HG03439 (cell line): ENCODE data around the gene KCNJ12.
"Not testable (repeated sequence)": the region's sequence is repeated elsewhere in the genome, so short reads cannot be mapped to it uniquely, and the experiment has no call there.

ENCODE experiments used
- ATAC-seq: cut with Tn5 transposase; IDR thresholded peaks from one replicate; pipeline ENCODE4 v1.9.1; 2021; ENCODE audit warnings: mild to moderate bottlenecking, moderate library complexity; ENCODE audit not compliant: unreplicated experiment

KCNJ12 gene

DNA sequence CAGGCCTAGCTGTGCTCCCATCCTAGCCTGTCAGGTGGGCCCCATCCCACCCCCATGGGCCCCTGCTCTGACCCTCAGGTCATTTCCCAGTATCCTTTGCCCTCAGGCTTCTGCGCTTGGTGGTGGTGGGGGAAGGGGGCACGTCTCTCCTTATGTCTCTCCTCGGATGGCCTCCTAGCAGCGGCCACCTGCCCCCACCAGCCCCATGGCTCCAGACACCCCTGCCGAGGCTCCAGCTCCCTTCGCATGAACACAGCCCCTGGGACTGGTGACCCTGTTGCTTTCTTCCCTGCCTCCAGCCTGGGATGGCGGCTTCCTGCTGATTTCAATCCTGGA is 27.3 kb upstream of the KCNJ12 start:
- not testable (repeated sequence) for ATAC-seq

DNA sequence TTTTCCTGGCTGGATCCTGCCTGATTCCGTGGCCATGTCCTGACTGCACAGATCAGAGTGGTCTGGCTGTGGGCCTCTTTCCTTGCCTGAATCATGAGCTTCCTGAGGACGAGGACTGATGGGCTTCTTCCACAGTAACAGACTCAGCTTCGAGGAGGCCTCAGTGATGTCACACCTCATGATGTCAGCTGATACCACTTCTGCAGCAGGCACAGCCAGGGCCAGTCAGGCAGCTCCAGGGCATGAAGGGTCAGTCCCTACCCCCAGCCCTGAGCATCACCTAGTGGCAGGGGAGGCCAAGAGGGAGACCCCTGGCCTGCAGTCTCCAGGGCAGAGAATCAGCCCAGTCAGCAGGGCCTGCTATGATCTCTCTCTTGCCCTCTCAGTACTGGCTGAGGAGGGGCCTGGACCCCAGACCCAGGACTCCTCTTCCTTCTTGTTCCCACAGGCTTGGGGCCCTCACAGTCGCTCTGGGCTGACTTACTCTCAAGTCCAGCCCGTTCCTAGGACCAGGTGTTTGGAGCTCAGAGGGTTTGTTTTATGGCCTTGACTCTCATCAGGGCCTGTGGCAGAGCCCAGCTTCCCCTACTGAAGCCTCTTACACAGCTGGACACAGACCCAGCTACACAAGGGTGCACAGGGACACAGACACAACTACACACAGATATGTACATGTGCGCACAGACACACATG is 26.7 kb upstream of the KCNJ12 start:
- ATAC-seq: not testable (repeated sequence)

DNA sequence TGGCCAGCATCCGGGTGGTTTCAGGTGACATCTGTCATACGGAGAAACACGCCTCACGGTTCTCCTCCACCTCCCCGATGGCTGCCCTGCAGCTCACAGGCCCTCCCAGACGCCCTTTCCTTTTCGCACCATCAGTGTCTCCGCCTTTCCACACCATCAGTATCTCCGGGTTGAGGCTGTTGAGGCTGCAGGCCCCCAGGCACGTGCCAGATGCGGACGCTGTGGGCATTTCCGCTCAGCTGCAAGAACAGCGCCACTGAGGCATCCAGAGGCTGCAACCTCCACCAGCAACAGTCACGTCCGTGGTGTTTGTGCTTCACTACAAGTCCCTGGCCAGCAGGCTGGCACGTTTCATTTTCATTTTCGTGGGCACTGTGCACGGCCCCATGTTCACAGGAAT is 25.7 kb upstream of the KCNJ12 start:
- not testable (repeated sequence) for ATAC-seq

DNA sequence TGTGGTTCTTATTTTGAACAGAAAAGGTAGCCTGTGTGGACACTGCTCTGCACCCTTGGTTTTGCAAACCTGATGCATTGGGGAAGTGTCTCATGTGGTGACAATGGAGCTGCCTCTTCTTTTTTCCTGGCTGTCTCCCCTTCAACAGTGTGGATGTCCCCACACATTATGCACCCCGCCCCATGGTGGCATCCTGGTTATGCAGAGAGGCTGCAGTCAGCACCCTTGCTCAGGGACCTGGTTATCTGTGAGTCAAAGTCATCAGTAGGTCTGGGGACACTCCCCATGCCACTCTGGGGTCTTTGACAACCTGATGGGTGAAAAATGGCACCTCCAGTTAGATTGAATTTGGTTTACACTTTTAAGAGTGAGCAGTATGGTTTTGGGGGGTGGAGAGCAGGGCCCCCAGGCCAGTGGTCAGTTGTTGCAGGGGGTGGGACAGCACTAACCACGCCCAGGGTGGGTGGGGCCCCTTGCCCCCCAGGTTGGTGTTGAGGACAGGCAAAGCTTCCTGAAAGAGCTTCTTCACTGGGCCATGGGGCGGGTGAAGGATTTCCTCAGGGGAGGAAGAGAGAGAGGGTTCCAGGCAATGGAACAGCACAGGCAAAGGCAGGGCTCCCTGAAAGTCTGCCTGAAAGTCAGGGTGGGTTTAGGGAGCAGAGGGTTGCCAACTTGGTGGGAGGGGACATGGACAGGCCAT is 24.6 kb upstream of the KCNJ12 start:
- ATAC-seq: no peak

DNA sequence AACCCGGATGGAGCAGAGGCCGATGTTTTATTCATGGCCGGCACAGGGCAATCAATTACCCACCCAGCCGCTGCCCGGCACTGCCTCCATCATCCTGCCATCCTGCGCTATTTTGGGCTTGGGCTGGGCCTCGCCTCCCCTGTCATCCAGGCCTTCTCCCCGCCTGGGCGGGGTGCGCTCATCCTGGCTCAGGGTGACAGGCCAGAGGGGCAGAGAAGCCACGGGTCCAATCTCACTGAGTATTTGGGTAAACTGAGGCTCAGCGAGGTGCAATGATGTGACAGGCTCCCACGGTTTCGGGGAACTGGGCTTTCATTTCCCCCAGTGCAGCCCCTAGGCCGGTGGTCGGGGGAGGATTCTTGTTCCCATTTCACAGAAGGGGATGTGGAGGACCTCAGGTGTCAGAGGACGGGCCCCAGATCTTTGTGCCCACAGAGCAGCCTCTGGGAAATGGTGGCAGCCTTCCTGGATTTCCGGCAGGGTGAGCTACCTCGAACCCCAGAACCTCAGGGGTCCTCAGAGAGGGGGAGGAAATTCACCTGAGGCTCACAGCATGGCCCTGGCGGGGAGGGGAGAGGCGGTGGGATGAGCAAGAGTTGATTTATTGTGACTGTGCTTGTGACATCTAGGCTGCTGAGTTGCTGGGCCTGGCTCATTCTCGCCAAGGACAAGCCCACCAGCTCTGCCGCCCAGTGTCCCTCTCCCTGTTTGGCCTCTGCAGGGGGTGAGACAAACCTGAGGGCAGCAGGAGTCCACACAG is 23.8 kb upstream of the KCNJ12 start:
- ATAC-seq: no peak

DNA sequence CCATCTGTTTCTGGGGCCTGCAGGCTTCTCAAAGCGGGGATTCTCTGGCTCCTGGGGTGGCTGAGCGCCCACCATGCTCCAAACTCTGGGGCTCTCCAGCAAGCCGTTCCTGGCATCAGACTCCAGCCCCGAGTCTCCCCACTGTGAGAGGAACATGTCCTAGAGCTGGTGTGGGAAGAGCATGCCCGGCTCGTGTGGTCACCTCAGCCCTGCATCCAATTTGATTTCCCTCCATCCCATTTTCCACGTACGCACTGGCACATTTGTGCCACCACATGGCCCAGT is 23.2 kb upstream of the KCNJ12 start:
- no peak for ATAC-seq

DNA sequence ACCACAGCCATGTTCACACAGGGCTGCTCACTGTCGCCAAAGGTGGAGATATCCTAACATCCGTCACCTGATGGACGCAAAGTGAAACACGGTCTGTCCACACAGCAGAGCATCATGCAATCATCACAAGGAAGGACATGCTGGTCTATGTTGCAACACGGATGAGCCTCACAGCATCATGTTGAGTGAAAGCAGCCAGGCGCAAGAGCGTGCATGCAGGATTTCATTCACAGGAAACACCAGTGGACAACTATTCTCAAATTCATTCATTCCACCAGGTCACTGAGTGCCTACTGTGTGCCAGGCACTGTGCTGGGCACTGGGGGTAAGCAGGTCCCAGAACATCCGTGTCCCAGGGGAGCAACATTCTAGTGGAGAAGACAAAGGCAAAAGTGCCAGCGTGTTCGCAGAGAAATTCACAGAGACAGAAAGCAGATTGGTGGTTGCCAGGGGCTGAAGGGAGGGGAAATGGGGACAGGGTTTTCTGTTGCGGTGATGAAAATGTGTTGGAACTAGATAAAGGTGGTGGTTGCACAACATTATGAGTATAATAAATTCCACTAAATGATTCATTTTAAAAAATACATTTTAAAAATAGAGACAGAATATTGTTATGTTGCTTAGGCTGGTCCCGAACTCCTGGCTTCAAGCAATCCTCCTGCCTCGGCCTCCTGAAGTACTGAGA is 22.7 kb upstream of the KCNJ12 start:
- no peak for ATAC-seq

DNA sequence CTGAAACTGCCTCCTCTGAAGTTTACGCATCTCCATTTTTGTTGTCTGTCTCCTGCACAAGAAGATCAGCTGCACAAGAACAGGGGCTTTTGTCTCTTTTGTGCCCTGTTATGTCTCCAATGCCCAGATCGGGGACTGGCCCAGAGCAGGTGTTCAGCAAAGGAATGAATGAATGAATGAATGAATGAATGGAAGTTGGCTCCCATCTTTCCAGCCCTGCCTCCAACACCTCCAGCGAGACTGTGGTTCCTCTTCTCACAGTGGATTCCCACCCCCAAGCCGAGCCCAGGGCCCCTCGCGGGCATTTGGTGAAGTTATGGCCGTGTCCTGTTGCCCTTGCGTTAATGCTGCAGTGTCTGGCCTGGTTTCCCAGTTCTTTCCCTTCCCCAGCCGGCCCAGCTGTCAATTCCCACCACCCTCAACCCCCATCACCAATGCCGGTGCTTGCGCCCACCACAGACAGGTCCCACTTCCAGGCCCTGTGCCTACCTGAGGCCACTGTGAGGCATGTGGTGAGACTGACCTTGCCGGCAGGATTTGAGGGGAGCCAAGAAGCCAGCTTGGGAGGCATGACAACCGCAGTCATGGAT is 21.3 kb upstream of the KCNJ12 start:
- no peak for ATAC-seq

DNA sequence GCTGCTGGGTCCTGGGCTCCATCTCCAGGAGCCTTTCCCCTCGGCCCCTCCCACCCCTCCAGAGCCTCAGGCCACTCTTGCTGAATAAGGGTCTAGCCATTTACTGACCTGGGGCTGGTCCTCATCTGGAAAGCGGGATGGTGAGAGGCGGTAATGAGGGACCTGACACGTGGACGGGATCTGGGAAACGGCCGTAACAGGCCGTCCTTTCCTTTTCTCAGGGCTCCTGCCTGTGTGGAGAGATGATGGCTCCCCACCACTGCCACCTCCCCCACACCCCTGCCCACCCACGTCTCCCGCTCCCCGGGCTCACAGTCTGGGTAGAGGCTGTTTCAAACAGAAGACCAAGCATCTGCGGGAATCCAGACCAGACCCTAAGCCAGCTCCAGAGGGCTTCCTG is 20.6 kb upstream of the KCNJ12 start:
- ATAC-seq: no peak

DNA sequence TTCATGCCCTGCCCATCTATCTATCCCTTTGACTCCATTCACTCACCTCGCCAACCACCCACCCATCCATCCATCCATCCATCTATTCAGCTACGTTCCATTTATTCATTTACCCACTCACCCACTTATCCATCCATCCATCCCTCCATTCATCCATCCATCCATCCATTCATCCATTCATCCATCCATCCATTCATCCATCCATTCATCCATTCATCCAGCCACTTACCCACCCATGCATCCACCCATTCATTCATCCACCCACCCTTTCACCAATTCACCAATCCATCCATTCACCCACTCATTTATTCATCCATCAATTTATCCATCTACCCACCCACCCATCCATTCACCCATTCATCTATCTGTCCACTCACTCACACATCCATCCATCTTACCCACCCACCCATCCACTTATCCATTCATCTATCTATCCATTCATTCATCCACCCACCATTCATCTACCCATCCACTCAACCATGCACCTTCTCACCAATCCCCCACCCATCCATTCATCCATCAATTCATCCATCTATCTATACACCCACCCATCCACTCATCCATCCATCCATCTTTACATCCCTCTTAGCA is 19.5 kb upstream of the KCNJ12 start:
- no peak for ATAC-seq

DNA sequence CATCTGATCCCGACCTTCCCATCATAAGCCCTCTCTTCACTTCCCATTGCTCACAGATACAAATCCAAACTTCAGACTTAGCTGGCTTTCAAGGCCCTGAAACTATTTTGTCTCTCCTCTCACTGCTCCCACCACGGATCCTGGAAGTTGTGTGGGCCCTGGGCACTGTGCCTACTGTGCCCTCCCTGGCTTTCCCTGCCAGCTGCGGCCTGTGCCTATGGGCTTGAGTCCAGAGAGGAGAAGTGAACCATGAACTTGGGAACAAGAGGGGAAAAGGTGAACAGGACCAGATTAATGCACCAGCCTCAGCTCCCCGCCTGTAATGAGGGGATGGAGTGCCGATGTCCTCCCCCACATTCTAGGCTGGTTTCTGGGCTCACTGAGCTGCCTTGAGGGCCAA is 18.9 kb upstream of the KCNJ12 start:
- ATAC-seq: no peak

DNA sequence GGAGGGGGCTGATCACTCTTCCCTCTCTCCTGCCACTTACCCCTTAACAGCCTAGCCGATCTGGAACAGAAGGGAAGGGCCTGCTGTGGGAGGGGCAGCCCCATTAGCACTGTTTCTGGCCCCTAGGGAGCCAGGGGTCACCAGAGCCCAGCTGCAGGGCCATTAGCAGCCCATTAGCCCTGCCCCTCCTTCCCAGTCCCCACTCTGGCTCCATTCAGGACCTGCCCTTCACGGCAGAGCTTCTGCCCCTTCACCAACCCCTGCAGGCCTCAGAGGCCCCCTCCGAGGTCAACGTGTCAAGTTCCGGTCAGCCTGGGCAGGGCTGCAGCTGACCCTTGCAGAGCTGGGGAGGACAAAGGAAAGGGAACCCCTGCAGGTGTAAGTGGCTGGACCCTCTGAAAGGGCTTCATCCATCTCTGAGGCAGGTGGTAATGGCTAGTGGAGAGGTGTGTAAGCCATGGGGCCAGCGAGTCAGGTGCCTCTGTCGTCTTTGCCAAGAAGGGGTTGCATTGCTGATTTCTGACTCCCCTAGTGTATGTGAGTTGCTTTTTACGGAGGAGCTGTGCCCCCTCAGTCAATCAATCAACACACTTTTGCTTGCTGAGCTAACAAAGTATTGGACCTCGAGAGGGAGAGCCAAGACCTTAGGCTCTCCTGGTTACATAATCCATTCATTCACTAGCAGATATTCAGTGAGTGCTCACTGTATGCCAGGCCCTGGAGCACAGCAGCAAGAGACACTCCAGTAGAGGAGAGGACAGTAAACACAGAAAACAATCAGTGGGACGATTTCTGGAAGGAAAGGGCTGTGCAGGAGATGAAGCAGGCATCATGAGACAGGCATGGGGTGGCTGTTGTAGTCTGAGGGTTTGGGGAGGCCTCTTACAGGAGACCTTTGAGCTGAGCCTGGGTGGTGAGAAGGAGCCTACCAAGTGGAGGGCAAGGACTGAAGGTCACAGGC is 18.2 kb upstream of the KCNJ12 start:
- ATAC-seq: no peak

DNA sequence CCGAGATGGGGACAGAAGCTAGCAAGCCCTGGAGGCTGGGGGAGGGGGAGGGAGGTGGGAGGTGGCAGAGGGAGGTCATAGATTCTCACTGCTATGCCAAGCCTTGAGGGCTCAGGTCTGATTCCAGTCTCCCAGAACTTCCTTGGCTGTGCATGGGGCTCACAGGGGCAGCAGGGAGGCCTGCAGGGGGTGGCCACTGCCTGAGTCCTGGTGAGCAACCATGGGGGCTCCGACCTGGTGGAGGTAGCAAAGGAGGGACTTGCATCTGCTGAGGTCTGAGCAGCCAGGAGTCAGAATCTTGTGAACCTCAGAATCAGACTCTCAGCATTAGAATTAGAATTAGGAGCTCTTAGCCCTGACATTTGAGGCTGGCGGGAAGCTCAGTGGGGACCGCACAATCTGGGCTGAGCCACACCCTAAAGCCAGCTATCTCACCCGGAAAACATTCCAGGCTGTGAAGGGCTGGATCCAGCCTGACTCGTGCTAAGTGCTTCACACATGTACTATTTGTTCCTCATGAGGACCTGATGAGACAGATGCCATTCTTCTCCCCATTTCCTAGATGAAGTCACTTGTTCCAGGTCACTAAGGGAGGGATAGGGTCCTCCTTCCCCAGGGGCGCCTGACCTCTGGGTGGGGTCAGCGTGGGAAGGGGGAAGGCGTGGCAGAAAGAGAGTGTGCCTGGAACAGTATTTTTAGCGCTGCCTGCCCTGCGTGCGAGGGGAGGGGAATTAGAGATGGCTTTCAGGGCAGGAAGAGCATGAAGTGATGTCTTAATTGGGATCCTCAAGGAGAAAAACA is 17.3 kb upstream of the KCNJ12 start:
- no peak for ATAC-seq

DNA sequence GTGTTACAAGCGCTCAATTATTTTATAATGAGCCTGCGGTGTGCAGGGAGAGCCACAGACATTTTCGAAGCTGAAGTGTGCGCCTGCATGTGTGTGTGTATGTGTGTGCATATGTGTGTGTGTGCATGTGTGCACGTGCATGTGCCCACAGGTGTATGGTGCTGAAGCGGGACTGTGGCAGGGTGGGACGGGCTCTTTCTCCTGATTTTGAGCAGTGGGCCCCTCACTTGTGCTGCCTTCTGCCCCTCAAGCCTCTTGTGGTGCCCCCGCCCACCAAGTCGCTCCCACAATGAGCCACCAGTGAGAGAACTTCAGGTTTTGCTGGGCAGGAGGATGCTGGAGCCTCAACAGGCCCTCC is 16.7 kb upstream of the KCNJ12 start:
- ATAC-seq: no peak

DNA sequence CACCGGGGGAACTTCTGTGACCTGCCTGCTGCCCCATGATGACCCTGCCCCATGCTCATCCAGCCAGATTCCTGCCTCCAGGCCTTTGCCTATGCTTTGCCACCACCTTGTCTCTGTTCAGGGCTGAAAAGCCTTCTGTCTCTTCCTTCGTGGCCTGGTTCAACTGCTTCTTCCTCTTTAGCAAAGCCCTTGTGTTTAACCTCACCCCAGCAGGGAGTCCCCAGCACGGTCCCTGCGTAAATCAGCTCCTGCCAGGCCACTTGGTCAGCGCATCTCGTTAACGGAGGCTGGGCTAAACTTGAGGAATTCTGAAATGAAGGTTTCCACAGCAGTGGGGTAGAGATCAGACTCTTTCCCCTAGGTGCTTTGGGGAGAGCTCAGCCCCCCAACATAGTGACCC is 16.1 kb upstream of the KCNJ12 start:
- ATAC-seq: no peak

DNA sequence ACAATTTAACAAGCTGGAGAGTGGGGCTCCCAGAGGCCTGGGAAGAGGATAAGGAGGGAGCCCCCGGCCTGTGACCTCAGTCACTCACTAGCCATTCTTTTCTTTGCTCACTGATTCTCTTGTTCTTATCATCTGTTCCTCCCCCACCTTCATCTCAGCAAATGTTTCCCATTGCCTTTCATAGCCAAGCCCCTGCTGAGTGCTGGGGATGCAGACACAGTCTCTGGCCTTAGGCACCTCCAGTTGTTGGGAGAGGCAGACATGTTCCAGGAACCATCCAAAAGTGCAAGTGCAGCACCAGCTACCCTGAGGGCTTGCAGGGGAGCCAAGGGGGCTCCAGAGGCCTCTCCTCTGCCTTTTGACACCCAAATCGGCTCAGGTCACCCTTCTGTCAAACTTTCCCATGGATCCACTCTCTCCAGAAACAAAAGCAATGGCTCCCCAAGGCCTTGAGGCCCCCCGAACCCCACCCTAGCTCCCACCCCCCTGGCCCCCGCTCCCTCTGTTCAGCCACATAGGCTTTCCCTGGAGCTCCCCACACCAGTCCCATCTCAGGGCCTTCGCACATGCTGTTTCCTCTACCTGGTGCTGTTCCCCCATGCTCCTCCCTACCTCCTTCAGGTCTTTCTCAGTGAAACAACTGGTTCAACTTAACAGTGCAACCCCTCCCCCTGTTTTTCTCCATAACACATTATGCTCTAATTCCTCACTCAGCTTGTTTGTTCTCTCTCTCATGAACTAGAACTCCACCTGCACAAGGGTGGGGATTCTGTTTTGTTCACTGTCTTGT is 14.9 kb upstream of the KCNJ12 start:
- no peak for ATAC-seq

DNA sequence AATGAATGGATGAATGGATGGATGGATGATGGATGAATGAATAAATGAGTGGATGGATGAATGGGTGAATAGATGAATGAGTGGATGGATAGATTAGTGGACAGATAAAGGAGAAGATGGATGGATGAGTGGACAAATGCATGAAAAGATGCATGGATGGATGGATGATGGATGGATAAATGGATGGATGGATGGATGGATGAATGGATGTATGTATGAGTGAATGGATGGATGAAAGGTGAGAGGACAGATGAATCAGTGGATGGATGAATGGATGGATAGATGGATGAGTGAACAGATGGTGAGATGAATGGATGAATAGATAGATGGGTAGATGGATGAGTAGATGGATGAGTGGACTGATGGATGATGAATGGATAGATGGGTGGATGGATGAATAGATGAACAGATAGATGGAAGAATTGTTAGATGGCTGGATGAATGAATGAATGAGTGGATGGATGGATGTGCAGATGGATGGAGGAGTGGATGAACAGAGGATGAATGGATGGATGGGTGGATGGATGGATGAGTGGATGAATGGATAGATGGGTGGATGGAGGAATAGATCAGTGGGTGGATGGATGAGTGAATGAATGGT is 13.7 kb upstream of the KCNJ12 start:
- no peak for ATAC-seq
